ENCODE data around the gene TGFB3.

- TF ChIP-seq POLR2A (IDR thresholded peaks at IDR 0.05) (no peak), CTCF (IDR thresholded peaks at IDR 0.05) (no peak), EP300 (IDR thresholded peaks at IDR 0.05) (no peak)
Observed at GRCh38 chr14:75999511-76000190, 17.9 kb upstream of the TGFB3 start.

Measured in upper lobe of left lung (tissue), 4 donors.